Measurements from ENCODE around the gene KDM2B.

- no peak for TF ChIP-seq CTCF (IDR thresholded peaks at IDR 0.05)
- no peak for TF ChIP-seq POLR2A (IDR thresholded peaks at IDR 0.05)
- no peak for TF ChIP-seq POLR2AphosphoS5 (IDR thresholded peaks at IDR 0.05; ENCODE audit: insufficient read depth in 1 of 2, low read depth in 1 of 2)
Observed at GRCh38 chr12:121568518-121568917, 12.3 kb downstream of the KDM2B start.

Measured in vagina (tissue), 2 donors.